Stimulated activated CD4-positive, alpha-beta T cell treated with anti-CD3 and anti-CD28 coated beads, Interleukin-1b, Interleukin-23, amount 100 ng/mL, for 1 hour (primary cell): ENCODE results near the gene SECISBP2.
"Not testable (repeated sequence)": the region's sequence is repeated elsewhere in the genome, so short reads cannot be mapped to it uniquely, and the experiment has no call there.

ENCODE experiments used
- DNase-seq, 2 donors: peaks; one replicate each; pipeline ENCODE4 v3.0.0-alpha.2; 2020; ENCODE audit warnings: low read depth in 2 of 2

The SECISBP2 gene

DNA sequence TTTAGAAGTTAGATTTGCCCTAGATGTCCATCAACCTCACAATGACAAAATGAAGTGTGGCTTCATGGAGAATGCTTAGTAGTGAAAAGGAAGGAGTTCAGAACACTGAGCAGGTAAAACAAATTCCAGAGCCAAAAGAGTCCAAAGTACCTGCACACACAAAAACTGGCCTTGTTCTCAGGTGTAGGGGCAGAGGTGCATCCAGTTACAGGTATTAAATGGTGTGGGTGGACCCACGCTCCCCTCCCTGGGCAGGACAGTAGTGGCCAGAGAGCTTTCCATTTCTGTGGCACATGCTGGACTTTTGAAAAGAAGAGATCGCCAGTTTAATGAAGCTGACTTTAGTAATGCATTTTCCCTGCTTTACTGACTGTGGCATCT, 47.2 kb downstream of the SECISBP2 start:
- no peak for DNase-seq

DNA sequence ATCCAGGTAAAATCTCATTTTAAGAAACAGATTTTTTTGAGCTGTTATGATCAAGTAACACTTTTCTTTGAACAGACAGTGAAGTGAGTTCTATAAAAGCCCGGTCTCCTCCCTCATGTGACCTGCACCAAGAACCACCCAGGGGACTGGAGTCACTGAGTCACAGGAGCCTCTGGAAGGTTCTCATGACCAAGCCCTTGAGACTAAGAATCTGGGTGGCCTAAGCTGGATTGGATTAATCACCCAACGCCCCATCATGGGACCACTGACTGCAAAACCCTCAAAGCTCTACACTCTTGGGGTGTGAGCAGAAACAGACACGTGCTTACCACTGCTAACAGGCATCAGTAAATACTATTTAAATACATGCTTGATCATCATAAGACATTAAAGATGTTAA, 48.4 kb downstream of the SECISBP2 start:
- no peak for DNase-seq

DNA sequence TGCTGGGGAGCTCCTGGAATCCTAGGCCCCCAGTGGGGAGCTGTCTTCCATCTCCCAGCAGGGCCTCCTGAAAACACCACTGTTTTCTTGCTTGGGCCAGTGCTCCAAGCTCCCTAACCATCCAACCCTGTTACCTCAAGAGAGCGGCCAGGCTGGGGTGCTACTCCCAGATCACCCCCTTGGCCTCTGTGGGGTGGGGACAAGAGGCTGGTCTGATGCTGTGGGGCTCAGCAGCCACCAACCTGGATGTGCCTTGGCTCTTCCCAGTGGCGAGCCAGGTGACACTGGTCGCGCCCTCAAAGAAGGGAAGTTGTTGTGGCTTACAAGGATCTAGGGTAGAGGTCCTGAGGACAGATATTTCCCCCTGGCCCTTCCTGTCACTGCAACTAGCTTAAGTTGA, 49.0 kb downstream of the SECISBP2 start:
- DNase-seq: no peak

DNA sequence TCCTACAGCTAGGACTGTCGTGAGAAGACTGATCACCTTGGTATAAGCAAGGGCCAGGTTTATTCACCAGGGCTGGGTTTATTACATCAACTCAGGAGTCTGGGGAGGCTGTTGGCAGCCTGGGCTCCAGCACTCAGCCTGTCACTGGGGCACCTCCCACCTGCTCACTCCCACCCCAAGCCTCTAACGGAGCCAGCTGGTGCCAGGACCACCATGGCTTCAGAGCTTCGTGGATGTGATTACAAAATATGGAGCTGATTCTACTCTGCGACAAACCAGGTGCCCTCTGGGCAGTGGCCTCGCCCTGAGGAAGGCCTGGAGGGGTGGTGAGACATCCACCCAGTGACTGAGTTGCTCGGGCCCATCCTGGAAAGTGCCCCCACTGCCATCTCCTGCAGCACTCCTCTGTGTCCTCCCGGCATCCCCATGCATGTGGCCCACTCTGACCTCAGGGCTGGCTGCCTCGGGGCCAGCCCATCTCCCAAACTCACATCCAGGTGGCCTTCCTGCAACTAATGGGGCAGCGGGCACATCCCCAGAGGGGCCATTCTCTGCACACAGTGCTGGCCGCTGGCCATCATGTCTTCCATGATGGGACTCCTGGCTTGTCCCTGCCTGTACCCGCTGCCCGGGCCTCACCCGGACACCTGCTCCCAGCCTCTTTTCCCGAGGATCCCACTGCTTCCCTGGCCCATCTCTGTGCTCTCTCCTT, 49.6 kb downstream of the SECISBP2 start:
- no peak for DNase-seq

DNA sequence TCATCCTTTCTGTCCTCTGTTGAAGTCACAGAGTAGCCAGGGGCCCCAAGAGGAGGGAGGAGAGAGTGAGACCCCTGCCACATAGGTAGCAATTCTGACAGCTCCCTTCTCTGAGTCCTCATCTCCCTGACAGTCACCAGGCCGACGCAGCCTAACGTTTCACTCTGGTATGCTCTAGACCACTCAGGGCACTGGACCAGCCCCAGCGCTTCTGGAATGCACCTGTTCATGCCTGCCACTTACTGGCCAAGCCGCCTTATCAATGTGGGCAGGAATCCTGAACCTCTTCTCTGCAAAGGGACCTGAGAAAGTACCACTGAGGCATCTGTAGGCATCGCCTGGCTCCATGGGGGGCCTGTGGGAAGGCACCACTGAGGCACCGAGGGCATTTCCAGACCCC, 50.2 kb downstream of the SECISBP2 start:
- DNase-seq: no peak

DNA sequence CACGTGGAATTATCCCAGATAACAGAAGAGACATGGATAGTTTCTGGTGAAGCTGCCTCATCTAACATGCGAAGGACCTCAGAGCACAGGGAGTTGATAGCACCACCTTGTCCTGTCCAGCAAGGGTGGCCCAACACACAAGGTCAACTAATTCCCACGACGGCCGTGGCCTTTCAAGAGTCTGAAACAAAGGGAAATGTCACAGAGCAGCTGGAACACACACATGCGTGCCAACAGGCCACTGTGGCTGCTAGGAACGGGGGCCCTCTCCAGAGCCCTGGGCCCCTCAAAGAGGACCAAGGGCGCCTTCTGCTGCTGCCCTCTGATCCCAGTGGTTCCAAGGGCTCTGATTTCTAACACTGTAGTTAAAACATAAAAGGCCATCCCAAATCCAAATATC, 50.7 kb downstream of the SECISBP2 start:
- no peak for DNase-seq

DNA sequence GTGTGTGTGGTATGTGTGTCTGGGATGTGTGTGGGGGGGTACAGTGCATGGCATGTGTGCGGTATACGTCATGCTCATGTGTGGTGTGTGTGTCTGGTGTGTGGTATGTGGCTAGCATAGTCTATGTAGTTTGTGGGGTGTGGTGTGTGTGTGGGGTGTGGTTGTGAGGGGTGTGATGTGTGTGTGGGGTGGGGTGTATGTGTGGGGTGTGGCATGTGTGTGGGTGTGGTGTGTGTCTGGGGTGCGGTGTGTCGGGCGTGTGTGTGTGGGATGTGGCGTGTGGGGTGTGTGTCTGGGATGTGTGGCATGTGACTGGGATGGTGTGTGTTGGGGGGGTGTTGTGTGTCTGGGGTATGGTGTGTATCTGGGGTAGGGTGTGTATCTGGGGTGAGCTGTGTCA, 52.3 kb downstream of the SECISBP2 start:
- no peak for DNase-seq

DNA sequence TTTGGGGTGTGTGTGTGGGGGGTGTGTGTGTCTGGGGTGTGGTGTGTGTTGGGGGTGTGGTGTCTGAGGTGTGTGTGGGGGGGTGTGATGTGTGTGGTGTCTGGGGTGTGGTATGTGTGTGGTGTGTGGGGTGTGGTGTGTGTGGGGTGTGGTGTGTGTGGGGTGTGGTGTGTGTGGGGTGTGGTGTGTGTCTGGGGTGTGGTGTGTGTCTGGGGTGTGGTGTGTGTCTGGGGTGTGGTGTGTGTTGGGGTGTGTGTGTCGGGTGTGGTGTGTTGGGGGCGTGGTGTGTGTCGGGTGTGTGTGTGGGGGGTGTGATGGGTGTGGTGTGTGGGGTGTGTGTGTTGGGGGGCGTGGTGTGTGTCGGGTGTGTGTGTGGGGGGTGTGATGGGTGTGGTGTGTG, 53.5 kb downstream of the SECISBP2 start:
- DNase-seq: not testable (repeated sequence)

GRCh38 chr9:89372230-89372816, 54.0 kb downstream of the SECISBP2 start:
- no peak for DNase-seq

- DNase-seq: no peak
Observed at GRCh38 chr9:89372979-89373378, 54.7 kb downstream of the SECISBP2 start.

GRCh38 chr9:89374176-89374575, 55.9 kb downstream of the SECISBP2 start:
- DNase-seq: no peak

DNA sequence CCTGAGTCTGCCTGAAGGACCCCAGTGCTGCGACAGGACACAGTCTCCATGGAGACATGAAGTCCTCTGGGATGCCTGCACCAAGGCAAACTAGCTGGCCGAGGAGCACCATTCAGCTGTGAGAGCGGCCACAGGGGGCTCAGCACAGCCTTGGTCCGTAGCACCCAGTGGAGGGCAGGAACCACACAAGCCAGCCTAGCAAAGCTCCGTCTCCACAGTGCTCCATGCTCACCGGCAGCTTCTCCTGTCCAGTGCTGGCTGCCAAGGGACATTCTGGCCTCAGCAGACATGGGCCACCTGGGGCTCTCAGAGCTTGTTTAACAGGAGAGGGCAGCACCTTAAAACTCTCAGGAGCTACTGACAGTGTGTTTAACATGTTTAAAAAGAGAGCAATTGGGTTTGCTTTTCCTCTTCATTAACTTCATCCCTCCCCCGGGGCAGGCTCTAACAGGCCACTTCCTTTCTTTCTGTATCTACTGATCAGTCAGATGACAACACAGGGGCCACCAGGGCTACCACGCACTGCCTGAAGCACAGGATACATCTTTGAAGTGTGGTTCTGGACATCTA, 57.0 kb downstream of the SECISBP2 start:
- DNase-seq: no peak

DNA sequence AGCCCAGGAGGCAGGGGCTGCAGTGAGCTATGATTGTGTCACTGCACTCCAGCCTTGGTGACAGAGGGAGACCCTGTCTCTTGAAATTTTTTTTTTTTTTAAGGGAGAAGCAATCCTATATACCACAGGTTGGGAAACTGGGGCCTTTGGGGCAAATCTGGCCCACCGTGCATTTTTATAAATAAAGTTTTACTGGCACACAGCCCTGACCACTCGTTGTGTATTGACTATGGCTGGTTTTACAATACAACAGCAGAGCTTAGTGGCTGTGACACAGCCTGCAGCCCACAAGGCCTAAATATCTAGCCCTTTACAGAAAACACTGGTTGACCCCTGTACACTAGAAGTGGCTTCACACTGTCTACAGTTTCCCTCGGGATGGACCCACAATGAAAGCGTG, 58.0 kb downstream of the SECISBP2 start:
- DNase-seq: no peak

DNA sequence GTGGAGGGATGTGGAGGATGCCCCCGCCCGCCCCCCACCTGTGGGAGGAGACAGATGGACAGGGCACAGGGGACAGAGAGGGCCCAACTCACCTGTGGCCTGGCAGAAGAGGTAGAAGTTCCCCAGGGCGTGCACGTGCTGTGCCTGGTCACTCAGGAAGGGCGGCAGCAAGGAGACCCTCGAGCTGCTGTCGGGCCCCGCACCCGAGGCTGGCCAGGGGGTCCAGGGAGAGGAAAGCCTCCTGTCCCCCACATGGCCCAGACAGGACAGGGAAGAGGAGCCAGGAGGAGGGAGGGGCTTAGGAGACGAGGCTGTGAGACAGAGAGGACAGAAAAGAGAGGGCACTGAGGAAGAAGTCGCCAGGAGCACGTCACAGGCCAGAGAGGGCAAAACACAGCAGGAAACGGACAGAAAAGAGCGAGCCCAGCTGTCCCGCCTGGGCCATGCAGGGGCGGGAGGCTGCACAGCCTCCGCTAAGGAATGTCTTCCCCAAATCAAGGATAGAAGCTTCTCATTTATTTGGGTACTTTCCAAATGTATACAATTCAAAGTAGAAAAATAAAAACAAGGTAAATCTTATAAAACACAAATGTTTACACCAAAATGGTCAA, 58.5 kb downstream of the SECISBP2 start:
- no peak for DNase-seq

- no peak for DNase-seq
Observed at GRCh38 chr9:89377411-89377810, 59.1 kb downstream of the SECISBP2 start.

DNA sequence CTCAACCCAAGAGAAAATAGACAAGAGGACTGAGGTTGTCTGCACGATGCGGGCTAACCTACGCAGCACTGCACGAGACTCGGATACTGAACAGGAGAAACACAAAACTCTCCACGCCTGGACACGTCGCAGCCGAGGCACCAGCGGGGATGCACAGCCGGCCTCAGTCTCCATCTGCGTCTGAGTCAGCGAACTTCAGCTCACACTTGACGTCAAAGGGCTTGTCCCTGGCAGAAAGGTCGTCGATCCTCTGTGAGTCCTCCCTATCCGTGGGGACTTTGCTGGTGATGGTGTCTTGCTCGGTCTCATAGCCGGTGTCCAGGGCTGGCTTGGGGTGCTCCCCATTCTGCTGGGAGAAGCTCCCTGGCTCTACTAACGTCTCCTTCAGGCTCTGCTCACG, 60.2 kb downstream of the SECISBP2 start:
- no peak for DNase-seq

DNA sequence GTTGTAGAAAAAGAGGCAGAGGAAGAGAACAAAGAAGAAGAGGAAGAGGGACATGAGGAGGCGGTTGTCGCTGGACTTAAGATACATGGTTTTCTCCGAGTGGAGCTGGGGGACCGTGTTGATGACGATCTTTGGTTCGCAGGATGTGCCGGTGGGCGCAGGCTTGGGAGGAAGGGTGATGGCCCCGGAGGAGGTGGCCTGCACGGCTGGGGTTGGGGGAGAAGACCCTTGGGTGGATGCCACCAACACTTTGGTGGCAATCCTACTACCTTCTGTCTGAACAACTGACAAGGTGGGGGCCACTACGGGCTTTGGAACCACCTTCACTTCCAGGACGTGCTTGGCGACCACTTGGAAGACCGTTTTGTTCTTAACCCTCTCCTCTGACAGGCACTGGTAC, 60.7 kb downstream of the SECISBP2 start:
- DNase-seq: no peak

- no peak for DNase-seq
Observed at GRCh38 chr9:89379508-89380115, 61.3 kb downstream of the SECISBP2 start.

DNA sequence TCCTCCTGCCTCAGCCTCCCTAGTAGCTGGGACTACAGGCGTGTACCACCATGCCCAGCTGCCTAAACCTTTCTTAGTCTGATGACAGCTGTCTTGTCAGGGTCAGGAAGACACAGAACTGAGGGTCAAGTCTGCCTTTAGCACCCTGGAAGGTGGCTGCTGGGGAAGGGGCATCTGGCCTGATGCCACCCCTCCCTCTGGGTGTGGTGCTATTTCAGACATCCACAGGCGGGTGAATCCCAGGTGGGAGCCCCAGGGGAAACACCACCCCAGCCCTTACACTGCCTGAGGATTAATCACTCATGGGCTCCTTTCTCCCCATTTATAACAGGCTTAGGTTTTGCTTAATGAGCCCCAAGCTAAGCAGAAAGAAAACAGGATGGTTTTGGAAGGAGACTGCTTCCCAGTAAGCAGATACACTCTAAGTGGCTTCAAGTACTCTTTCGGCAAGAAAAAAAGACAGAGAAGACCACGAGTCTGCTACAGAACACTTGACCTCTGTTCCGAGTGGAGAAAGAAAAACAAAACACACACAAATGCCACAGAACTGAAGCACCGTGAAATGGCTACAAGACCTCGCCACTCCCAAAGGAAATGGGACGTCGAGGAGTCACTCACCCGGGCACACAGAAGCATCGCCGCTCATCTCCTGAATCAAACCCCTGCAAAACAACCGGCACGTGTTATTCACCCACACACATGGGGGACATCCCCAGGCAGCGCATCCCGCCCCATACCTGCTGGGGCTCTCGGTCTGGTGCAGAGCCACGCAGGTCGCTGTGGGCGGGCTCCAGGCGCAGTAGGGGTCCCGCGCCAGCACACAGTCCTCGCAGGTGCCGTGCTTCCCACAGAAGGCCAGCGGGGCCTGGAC, 62.4 kb downstream of the SECISBP2 start:
- DNase-seq: no peak

- no peak for DNase-seq
Observed at GRCh38 chr9:89381308-89381609, 63.0 kb downstream of the SECISBP2 start.

DNA sequence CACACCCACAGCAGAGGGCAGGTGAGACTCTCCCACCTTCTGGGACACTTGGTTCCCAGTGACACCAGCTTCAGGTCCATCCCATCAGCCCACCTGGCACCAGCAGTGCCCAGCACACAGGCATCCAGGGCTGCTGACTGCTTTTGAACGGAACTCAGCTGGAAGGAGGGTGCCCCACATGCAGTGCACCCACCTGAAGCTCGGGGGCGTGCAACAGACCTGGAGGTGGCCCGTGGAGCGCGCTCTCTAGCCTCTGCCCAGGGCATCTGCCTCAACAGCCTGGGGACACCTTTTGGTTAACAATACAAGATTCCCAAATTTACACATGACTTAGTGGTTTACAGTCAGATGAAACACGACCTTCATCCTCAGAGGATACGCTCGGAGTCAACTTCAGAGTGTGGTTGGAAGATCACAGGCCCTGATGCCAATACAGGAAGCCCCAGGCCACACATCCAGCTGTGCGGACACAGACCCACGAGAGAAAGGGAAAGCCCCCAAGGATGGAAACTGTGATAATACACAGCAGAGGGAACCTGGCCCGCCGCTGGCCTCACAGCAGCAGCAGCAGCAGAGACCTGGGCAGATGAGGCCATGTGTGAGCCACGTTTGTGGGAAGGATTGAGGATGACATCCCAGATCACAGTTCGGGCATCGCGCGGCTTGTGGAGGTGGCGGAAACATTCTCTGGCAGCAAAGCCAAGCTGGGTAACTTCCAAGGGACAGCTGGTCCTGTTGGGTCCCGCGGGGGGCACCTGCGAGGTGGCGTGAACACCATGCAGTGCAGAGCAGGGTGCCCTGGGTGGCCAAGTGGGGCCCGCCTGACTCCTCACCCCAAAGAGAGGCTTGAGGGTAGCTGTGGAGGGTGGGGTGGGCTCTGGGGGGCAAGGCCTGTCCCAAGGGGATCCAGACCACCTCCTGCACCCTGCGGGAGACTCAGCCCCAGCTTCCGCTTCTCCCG, 64.0 kb downstream of the SECISBP2 start:
- DNase-seq: no peak
